Stimulated activated CD4-positive, alpha-beta T cell treated with anti-CD3 and anti-CD28 coated beads, TNF-alpha, amount 100 ng/mL, for 4 hours (primary cell): ENCODE data around the gene ARHGDIG.

Source experiments
- DNase-seq, 3 experiments: peaks; one replicate each; pipeline ENCODE4 v3.0.0-alpha.2; 2020; ENCODE audit warnings: low read depth in 3 of 3

Gene ARHGDIG

DNA sequence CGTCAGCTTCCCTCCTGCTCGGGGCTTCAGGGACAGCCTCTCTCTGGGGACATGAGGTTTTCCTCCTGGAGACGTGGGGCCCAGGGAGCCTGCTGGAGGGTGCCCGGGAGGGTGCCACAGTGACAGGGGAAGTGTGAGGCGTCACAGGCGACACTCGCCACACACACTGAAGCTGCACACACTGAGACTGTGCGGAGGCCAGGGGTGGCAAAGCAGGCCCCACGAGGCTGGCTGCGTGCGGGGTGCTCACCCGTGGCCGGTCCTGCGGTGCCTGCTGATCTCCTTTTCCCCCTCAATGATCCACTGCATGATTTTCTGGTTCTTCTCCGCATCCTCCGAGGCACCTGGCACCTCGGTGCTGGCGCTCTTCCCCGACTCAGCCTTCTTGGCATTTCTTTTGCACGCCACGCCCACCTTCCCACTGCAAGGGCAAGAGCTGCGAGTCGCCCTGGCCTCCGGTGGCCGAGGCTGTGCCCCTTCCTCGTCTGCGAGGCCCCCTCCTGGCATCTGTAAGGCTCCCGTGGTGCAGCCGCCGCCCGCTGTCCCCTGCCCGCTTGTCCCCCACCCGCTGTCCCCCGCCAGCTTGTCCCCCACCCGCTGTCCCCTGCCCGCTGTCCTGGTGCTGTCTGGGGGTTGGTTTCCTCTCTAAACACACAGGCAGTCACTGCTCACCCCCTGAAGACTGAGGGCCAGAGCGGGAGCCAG lies 16.6 kb downstream of the ARHGDIG start:
- DNase-seq = no peak

DNA sequence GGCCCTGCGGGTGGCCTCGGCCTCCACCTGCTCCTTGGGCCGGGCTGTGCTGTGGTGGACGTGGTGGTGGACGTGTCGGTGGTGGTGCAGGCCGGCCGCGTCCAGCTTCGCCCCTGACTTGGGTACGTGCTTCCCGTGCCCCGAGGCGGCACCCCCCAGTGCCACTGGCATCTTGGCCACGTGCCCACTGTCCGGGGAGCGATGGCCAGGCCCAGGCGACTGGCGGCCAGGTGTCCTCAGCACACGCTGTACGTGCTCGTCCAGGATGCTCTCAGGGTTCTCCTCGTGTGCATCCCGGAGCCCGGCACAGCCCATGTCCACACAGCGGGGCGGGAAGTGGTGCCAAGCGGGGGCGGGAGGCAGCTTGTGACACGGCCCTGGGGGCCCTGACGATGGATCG lies 17.4 kb downstream of the ARHGDIG start:
- no peak for DNase-seq

DNA sequence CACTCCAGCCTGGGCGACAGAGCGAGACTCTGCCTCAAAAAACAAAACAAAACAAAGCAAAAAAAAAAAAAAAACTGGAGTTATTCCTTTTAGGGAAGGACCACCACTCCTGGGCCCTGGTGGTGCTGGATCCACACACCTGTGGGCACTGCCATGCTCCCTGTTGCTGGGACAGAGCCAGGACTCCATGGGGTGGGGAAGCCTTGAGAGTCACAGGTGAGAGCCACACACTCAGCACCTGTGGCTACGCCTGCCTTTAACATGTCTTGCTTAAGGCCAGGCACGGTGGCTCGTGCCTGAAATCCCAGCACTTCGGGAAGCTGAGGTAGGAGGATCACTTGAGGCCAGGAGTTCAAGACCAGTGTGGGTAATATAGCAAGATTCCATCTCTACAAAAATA lies 20.8 kb downstream of the ARHGDIG start:
- no peak for DNase-seq

DNA sequence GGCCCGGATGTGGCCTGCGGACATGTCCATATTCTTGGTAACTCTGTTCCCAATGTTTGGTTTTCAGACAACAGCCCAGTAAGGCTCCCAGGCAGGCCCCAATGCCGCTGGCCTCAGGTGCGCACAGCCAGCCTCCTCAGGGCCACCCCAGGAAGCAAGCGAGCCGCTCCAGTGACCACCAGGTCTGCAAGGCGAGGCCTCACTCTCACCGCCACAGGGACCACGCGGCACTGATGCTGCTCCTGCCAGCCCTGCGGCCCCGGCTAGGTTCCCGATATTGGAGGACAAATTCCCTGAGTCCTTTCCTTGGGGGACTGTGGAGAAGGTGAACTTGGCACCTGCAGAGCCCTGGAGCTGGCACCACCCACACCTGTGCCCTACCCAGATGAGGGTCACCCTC lies 21.6 kb downstream of the ARHGDIG start:
- no peak for DNase-seq

DNA sequence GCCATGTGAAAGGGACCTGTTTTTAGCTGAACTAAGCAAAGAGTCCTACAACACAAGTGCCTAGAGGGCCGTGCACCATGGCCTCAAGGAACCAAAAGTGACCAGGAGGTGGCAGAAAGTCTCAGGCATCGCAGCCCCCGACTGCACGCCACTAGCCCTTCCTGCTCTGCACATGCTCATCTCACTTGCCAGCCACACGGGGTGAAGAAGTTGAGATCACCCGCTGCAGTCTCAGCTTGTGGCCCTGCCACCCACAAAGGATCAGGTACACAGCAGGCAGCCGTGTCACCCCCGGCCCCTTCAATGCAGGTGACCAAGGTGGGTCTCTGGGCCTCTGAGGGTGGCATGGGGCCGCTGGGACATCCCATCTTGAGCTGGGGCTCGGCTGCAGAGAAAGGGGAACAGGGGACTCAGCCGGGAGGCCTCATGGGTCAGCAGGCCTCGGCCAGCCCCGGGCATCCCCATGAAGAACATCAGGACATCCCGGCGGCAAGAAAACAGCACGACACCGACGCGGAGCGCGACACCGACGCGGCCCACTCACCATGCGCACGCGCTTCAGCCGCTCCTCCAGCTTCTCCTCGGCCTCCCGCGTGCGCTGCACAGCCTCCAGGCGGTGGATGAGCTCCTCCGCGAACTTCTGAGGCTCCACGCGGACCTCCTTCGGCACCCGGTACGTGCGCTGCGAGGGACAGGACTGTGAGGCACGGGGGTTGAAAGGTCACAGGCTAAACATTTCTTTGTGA lies 23.5 kb downstream of the ARHGDIG start:
- DNase-seq = no peak

DNA sequence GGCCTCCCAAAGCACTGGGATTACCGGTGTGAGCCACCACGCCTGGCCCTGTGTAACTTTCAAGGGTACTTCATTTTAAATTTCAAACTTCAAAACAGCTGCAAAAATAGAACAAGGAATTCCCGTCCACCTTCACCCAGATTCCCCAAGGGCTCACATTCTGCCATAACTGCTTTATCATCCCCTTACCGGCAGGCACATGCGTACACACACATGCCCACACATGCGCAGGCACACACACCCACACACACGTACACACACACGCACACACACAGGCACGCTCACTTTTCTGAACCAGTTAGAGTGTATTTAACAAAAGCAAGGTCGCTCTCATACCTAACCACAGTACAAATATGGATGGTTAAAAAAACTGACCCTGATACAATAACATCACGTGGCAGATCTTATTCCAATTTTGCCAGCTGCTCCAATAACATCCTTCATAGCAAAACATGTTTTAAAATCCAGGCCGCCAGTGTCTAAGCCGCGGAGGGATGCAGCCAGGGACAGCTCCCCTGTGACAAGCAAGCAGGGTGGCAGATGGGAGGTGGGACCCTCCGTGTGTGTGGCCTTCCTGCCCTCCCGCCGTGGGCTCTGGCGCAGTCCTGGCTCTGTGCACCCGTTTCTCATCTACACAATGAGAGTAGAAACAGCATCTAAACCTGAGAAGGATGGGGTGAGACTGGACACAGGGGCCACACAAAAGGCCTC lies 25.7 kb downstream of the ARHGDIG start:
- no peak for DNase-seq

DNA sequence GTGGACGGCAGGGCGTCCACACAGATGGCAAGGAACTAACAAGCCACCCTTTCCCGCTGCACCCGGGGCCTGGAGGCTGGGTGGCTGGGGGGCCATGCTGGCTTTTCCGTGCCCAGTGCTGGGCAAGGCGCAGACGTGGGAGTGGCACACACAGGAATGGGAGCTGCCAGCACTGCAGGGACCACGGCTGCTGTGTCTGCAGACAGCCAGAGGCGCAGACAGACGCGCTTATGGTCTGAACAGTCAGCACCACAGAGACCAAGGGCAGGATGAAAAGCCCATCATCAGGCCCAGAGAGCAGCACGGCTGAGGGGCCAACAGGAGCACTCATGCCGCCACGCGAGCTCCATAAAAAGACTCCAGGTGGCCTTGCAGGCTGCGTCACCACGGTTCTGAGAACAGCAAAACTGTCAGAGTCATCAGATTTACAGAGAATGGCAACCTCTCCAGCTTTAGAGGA lies 26.6 kb downstream of the ARHGDIG start:
- no peak for DNase-seq

DNA sequence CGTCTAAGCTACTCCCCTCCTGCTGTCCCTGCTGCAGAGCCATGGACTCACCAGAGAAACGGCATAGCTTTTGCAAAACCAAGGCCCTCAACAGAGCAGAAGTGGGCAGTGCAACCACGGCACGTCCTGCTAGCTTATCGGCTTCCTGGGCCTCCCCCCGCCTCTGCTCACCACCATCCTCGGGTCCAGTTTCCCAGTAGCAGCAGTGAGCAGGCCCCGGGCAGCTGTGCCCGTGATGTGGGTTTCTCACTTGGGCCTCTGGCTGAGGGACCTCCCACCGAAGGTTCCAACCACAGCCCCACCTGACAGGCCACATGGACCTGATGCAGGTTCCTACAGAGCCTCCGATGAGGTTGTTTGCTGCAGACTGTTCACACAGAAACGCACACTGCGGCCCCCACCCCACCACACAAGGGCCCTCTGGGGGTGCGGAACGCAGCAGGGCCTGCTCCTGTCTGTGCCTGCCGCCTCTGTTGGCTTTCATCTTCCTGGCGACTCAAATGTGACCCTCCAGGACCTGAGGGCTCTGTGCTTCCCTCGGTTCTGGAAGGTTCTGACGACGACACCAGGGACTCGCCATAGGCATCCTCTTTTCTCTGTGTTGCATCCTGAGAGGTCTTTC lies 27.4 kb downstream of the ARHGDIG start:
- DNase-seq = no peak

DNA sequence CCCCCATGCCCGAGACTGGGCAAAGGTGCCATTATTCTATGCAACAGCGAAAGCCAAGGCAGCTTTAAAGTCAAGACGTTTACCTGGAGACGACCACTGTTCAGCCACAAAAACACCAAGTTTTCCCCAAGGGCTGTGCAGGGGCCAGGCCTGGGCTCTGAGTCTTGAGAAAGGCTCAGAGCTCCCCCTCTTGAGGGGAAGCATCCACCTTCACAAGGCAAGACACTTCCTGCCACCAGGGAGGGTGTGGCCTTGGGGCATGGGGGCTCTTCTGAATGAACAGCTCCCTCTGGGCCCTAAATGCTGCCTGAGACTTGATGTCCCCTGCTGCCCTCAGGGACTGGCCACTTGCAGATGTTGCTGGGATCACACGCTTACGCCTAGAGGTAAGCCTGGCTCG lies 29.1 kb downstream of the ARHGDIG start:
- no peak for DNase-seq

DNA sequence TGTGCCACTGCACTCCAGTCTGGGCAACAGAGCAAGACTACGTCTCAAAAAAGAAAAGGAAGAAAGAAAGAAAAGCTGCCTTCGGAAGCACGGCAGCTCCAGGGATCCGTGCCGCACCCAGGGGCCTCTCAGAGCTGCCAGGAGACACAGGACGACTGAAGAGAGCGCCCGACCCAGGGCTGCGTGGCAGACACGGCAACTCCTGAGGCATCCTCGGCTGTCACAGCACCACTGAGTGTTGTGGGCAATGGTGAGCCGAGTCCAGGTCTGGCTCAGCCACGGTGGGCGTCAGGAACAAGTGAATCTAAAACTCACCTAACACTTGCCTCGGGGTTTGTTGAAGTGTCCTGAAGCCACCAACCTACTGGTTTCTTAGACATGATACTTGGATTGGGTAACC lies 31.3 kb downstream of the ARHGDIG start:
- no peak for DNase-seq

DNA sequence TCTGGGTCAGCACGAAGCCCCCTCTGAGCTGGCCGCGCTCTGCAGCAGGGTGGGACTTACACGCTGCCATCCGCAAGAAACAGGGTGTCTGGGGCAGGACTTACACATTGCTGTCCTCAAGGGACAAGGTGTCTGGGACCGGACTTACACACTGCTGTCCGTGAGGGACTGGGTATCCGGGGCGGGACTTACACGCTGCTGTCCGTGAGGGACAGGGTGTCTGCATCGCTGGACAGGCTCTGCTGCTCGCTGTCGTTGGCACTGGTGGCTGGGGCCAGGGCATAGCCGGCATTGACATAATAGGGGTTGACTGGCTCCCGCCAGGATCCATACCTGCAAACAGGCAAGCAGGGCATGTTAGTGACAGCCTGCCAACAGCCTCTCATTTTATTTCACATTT lies 34.0 kb downstream of the ARHGDIG start:
- DNase-seq = no peak

DNA sequence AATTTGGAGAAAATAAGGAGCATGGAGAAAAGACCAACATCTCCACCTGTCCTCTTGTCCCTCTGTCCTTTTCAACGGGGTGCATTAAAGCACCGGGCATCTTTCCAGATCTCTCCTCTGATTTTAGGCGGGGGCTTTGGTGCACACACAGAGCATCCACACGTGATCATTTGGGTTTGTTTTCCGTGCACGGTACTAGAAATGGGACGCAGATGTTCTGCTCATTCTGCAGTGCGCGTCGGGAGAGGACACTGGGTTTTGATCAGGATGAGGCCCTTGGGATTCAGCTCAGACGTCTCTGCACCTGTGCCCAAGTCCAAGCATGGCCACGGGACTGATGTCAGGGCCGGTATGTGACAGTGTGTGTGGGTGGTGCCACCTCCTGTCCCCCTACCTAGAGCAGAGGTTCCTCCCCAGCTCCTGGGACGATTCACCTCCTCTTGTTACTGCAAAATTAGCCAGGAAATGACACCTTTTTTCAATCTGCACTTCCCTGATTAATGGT lies 34.5 kb downstream of the ARHGDIG start:
- DNase-seq = no peak

DNA sequence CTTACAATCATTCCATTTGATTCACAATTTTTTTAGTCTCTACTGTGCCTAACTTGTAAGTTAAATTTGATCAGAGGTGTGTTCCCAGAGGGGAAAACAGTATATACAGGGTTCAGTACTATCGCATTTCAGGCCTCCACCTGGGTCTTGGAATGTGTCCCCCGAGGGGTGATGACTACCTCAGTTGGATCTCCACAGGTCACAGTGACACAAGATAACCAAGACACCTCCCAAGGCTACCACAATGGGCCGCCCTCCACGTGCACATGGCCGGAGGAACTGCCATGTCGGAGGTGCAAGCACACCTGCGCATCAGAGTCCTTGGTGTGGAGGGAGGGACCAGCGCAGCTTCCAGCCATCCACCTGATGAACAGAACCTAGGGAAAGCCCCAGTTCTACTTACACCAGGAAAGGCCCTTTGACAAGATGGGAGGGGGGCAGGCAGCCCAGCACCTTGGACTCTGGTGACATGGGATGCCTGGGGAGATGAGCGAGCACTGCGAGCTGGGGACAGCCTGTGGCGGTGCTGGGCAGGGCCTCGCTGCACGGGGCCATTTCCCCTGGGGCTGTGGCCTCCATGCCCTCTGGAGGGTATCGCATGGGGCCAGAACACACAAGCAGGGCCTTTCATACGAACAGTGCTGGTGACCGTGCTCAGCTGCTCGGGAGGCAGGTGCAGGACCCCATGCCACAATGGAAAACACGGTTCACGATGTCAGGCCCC lies 36.5 kb downstream of the ARHGDIG start:
- no peak for DNase-seq

DNA sequence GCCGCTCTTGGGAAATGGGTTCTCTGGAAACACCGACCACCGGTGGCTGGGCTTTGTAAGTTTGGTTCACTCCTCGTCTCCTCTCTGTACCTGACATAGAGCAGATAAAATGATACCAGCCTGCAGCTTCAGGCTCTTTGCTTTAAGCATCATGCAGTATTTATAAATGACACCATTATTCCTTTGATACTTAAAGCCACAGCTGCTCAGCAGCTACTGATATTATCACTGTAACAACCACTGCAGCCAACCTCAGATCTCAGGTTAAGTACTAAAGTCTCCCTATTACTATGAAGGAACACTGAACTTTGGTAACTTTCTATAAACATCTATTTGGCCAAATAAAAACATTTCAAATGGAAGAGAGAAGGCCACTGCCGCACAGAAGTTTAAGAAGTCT lies 37.2 kb downstream of the ARHGDIG start:
- no peak for DNase-seq

DNA sequence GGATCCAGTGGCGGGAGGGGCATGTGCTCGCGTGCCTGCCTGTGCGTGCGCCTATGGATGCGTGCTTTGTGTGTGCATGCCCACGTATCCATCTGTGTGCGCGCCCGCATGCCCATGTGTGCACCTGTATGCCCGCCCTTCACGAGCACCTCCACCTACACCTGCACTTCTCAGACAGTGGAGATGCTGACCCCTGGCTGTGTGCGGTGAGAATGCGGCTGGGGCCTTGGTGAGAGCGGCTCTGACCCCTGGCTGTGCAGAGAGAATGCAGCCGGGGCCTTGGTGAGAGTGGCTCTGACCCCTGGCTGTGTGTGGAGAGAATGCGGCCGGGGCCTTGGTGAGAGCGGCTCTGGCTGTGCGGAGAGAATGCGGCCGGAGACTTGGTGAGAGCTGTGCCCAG lies 38.2 kb downstream of the ARHGDIG start:
- DNase-seq = no peak

DNA sequence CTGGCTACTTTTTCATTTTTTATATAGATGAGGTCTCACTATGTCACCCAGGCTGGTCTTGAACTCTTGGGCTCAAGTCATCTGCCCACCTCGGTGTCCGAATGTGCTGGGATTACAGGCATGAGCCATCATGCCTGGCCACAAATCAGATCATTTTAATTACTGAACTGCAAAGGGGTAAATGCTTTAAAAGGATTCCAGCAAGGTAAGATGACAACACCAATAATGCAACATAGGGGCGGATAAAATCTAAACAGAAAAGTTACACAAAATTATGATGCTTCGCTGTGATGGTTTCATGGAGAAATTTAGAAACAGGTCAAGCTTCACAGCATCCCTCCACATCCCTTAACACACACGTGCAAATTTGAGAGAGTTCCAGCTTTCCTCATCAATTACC lies 39.8 kb downstream of the ARHGDIG start:
- DNase-seq = no peak

DNA sequence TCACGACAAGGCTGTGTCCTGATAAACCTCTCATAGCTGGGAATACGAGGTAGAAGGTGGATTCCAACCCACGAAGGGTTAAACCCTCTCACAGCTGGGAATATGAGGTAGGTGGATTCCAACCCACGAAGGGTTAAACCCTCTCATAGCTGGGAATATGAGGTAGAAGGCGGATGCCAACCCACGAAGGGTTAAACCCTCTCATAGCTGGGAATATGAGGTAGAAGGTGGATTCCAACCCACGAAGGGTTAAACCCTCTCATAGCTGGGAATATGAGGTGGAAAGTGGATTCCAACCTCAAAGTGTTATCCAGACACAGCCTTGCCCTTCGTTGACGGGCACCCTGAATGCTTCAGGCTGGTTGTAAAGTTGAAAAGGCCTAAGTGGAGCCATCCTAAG lies 41.1 kb downstream of the ARHGDIG start:
- no peak for DNase-seq

DNA sequence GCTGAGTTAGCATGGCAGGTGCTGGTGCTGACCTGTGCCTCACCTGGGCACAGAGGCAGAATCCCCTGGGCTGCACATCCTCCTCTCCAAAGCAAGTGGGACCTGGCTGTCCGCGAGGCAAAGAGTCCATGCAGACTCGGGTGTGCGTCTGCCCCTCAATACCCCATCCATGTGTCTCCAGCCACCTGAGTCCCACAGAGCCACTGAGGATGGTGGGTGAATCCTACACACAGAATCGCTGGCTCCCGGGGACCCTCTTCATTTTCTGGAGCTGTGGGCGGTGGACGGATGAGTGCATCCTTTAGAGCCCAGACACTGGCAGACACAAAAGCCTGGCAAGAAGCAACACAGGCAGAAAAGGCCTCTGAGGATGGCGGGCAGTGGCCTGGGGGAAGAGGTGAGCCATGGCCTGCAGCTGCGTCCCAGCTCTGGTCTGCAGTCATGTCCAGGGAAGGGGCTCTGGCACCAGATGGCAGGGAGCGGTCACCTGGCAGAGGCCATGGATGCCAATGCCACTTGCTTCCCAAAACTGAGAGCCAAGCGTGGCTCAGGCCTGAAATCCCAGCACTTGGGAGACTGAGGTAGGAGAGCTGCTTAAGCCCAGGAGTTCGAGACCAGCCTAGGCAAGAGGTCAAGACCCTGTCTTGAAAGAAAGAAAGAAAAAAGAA lies 42.2 kb downstream of the ARHGDIG start:
- DNase-seq = no peak

DNA sequence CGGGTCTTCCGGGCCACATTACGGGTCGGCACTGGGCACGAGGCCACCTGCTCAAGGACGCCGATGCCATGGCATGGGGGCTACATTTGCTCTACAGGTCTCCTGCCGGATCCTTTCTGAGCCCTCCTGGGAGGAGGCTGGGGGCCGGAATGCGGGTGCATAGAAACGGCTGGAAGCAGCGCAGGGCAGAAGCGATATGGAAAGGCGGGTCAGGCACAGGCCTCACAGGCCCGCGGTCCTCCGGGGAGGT lies 43.7 kb downstream of the ARHGDIG start:
- DNase-seq = no peak

DNA sequence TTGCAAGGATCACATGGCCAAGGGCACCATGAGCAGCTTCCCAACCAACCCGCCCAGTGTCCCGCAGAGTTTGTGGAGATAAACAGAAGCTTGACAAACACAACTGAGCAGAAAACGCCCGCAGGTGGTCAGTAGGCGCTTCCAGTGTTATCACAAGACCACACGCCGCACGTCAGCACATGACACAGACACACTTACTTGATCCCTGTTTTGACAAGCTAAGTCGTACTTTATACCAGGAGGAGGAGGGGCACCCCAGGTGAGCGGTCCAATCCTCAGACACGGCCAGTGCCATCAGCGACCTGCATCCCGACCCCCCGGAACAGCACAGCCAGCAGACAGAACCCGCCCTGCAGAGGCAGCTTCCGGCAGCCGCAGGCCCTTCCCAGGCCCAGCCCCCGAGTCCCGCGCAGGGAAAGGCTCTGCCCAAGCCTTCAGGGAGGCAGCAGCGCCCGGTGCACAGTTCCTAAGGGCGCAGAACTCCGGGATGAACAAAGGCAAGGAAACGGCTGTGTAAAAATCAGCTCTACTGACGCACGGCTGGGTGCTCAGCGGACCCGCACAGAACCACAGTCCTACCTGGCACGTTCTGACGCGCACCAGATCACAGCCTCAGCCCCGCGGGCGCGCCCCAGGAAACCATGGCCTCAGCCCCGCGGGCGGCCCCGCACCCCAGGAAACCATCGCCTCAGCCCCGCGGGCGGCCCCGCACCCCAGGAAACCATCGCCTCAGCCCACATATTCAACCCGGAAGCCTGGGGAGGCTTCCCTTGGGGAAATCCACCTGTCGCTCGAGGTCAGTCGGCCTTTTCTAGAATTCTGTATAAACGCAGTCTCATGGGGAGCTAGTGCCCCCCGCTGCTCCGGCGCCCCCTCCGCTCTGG lies 44.3 kb downstream of the ARHGDIG start:
- peak; percentile 22 to 41 (median 24) for DNase-seq
